Right lobe of liver (tissue), 4 donors: ENCODE data around the gene RASAL1.

Experiments
- POLR2A ChIP-seq: fragments of 450-650 bp; IDR thresholded peaks from one replicate; pipeline ENCODE4 v1.6.1; 2017; ENCODE audit warnings: antibody characterized with exemption, mild to moderate bottlenecking
- TF ChIP-seq, protein P1 (sequence below), 4 donors: fragments of 200-600 bp in 3 of 4; fragments of 450-650 bp in 1 of 4; IDR thresholded peaks; one replicate each; pipeline versions ENCODE4 v1.5.1 to v1.8.0; 2016 to 2022; ENCODE audit warnings: antibody characterized with exemption in 4 of 4, mild to moderate bottlenecking in 2 of 4
- donor health status: DM: no; HTN: no; CAD: no.
- donor health status: DM: no; HTN: no; CAD: no.
- donor health status: DM: no; HTN: yes; CAD: no.

DNA sequence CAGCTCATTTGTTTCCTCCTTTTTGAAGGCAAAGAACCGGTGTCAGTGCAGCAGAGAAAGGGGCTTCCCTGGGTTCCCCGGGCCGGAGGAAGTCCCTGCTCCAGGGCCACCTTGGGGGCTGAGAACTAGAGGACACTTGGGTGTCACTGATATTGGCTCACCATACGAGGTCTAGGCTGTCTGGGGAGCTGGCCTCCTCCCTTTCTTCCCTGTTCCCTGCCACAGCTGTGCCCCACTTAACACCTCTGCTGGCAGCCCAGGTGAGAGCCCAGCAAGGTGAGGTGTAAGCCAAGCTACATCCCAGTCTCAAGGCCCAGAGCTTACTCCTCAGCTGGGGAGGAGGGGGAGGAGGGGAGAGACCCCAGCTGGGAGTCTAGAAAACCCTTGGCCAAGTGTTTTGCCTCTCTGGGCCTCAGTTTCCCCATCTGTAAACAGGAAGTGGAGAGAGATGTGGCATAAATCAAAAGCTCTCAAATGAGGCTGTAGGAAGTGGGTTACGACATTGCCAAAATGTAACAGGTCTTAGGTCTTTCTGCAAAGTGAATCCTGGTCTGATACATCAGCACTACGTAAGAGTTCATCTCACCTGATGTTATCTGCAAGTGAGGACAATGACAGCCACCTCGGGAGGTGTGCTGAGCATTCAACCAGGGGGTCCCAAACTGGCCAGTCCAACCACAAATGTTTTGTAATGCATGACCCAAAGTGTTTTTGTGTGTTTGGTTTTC, 25.5 kb downstream of the RASAL1 start:
- TF ChIP-seq, protein P1, sequence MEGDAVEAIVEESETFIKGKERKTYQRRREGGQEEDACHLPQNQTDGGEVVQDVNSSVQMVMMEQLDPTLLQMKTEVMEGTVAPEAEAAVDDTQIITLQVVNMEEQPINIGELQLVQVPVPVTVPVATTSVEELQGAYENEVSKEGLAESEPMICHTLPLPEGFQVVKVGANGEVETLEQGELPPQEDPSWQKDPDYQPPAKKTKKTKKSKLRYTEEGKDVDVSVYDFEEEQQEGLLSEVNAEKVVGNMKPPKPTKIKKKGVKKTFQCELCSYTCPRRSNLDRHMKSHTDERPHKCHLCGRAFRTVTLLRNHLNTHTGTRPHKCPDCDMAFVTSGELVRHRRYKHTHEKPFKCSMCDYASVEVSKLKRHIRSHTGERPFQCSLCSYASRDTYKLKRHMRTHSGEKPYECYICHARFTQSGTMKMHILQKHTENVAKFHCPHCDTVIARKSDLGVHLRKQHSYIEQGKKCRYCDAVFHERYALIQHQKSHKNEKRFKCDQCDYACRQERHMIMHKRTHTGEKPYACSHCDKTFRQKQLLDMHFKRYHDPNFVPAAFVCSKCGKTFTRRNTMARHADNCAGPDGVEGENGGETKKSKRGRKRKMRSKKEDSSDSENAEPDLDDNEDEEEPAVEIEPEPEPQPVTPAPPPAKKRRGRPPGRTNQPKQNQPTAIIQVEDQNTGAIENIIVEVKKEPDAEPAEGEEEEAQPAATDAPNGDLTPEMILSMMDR (IDR thresholded peaks at IDR 0.05): no peak
- no peak for TF ChIP-seq POLR2A
